SK-N-SH (cell line): Measurements from ENCODE around the gene MAMDC2. TPM values are rescaled to one million over a fixed set of nuclear protein-coding genes. Genes with fewer than 3 reads are reported as not detected.

Experiments used
- CTCF ChIA-PET: fragments of 300-600, 350-600 bp; formaldehyde crosslinking; extraction: SDS; loops from one replicate; lab custom pipeline; 2021; lab: Yijun Ruan, JAX
- POLR2A ChIA-PET: fragments of 350-600 bp; sonication (Branson Sonifier 250); formaldehyde crosslinking; extraction: SDS; loops from one replicate; lab custom pipeline; 2020; ENCODE audit warnings: antibody characterized with exemption, inconsistent platforms; lab: Yijun Ruan, JAX
- DNase-seq: peaks from one replicate; pipeline ENCODE4 v3.0.0; 2012
- H2AFZ ChIP-seq: fragments of 200-600 bp; sonication (generic); 2 replicates; pipeline ENCODE4 v1.8.1; 2016; ENCODE audit warnings: antibody characterized with exemption, mild to moderate bottlenecking, low read depth
- H3F3A ChIP-seq: fragments of 200-600 bp; sonication (generic); replicated peaks from 2 replicates; pipeline ENCODE3; 2016; ENCODE audit warnings: antibody characterized with exemption, mild to moderate bottlenecking; ENCODE audit not compliant: insufficient read depth
- H3K27ac ChIP-seq, 2 experiments: fragments of 200-500 bp in 1 of 2; fragments of 200-600 bp in 1 of 2; sonication (Bioruptor generic) in 1 of 2; sonication (generic), shearing (Covaris generic) in 1 of 2; 2 replicates each; pipeline versions ENCODE4 v1.5.1 to v1.6.1; 2014 to 2016; ENCODE audit warnings: low read depth in 2 of 2, inconsistent platforms in 1 of 2, low read length in 1 of 2, mild to moderate bottlenecking in 1 of 2, mixed read lengths in 1 of 2
- H3K27me3 ChIP-seq: fragments of 200-600 bp; sonication (generic), shearing (Covaris generic); 2 replicates; pipeline ENCODE4 v1.6.1; 2016; ENCODE audit warnings: mixed run types; ENCODE audit not compliant: insufficient read depth
- H3K36me3 ChIP-seq, 2 experiments: fragments of 200-500 bp in 1 of 2; fragments of 200-600 bp in 1 of 2; sonication (Bioruptor generic) in 1 of 2; sonication (generic) in 1 of 2; replicated peaks in 1 of 2; 2 replicates each; pipeline versions ENCODE3 to v1.5.1; 2014 to 2016; ENCODE audit warnings: low read length in 1 of 2, mild to moderate bottlenecking in 1 of 2; ENCODE audit not compliant: insufficient read depth in 2 of 2, control insufficient read depth in 1 of 2
- H3K4me1 ChIP-seq, 2 experiments: fragments of 200-500 bp in 1 of 2; fragments of 200-600 bp in 1 of 2; sonication (Bioruptor generic) in 1 of 2; sonication (generic), shearing (Covaris generic) in 1 of 2; 2 replicates each; pipeline versions ENCODE4 v1.5.1 to v1.6.1; 2014 to 2016; ENCODE audit warnings: low read depth in 1 of 2, low read length in 1 of 2, mixed run types in 1 of 2; ENCODE audit not compliant: insufficient read depth in 2 of 2, control insufficient read depth in 1 of 2
- H3K4me2 ChIP-seq: fragments of 200-600 bp; sonication (generic), shearing (Covaris generic); 2 replicates; pipeline ENCODE4 v1.6.1; 2017; ENCODE audit warnings: mixed run types
- H3K4me3 ChIP-seq, 2 experiments: fragments of 200-500 bp in 1 of 2; fragments of 200-600 bp in 1 of 2; sonication (Bioruptor generic) in 1 of 2; sonication (generic), shearing (Covaris generic) in 1 of 2; 2 replicates each; pipeline versions ENCODE4 v1.5.1 to v1.8.1; 2014 to 2016; ENCODE audit warnings: low read depth in 2 of 2, inconsistent platforms in 1 of 2, low read length in 1 of 2, mild to moderate bottlenecking in 1 of 2, mixed read lengths in 1 of 2, moderate library complexity in 1 of 2
- H3K79me2 ChIP-seq: fragments of 200-600 bp; sonication (generic); 2 replicates; pipeline ENCODE4 v1.8.1; 2017; ENCODE audit warnings: mild to moderate bottlenecking; ENCODE audit not compliant: insufficient read depth
- H3K9ac ChIP-seq: fragments of 200-600 bp; sonication (generic); 2 replicates; pipeline ENCODE4 v1.6.1; 2017; ENCODE audit warnings: mixed run types
- H3K9me2 ChIP-seq: fragments of 200-600 bp; sonication (generic); 2 replicates; pipeline ENCODE4 v1.6.1; 2017; ENCODE audit warnings: mixed run types
- H3K9me3 ChIP-seq: fragments of 200-600 bp; sonication (generic); 2 replicates; pipeline ENCODE4 v1.6.1; 2017; ENCODE audit warnings: mixed run types, mild to moderate bottlenecking, moderate library complexity
- H4K20me1 ChIP-seq: fragments of 200-600 bp; sonication (generic); 2 replicates; pipeline ENCODE4 v1.6.1; 2017; ENCODE audit warnings: mild to moderate bottlenecking, mixed run types; ENCODE audit not compliant: insufficient read depth
- CHD2 ChIP-seq: fragments of 150-350 bp; IDR thresholded peaks from 2 replicates; pipeline ENCODE4 v1.6.1; 2018; ENCODE audit warnings: low read length; ENCODE audit not compliant: partially characterized antibody
- ELF1 ChIP-seq: IDR thresholded peaks from 2 replicates; pipeline ENCODE4 v1.4.0; 2012
- EP300 ChIP-seq, 2 experiments: IDR thresholded peaks; 2 replicates each; pipeline versions ENCODE4 v1.4.0 to v1.6.1; 2012; ENCODE audit warnings: borderline replicate concordance in 1 of 2, low read depth in 1 of 2, low read length in 1 of 2
- EZH2phosphoT487 ChIP-seq: fragments of 200-600 bp; sonication (generic); IDR thresholded peaks from 2 replicates; pipeline ENCODE4 v1.6.1; 2017; ENCODE audit warnings: low read depth, mixed run types, mild to moderate bottlenecking, antibody characterized with exemption, moderate library complexity, borderline replicate concordance
- FOSL2 ChIP-seq: IDR thresholded peaks from 2 replicates; pipeline ENCODE4 v1.4.0; 2012; ENCODE audit warnings: low read depth, mild to moderate bottlenecking, moderate library complexity, borderline replicate concordance
- GATA2 ChIP-seq: sonication (generic); formaldehyde crosslinking; IDR thresholded peaks from 2 replicates; pipeline ENCODE4 v1.5.0; 2020; ENCODE audit warnings: mild to moderate bottlenecking, missing genetic modification reagents
- IRF3 ChIP-seq: fragments of 150-350 bp; IDR thresholded peaks from 2 replicates; pipeline ENCODE4 v1.6.1; 2016; ENCODE audit warnings: mild to moderate bottlenecking, low read depth, low read length
- JUND ChIP-seq: IDR thresholded peaks from 2 replicates; pipeline ENCODE4 v1.4.0; 2012
- MAX ChIP-seq: IDR thresholded peaks from 2 replicates; pipeline ENCODE4 v1.4.0; 2012; ENCODE audit warnings: low read depth
- NFIC ChIP-seq: IDR thresholded peaks from 2 replicates; pipeline ENCODE4 v1.4.0; 2012; ENCODE audit warnings: borderline replicate concordance
- NRF1 ChIP-seq: IDR thresholded peaks from 2 replicates; pipeline ENCODE4 v1.6.1; 2012; ENCODE audit warnings: low read depth, mild to moderate bottlenecking, low read length
- RAD21 ChIP-seq: IDR thresholded peaks from 2 replicates; pipeline ENCODE4 v1.6.1; 2012; ENCODE audit warnings: mild to moderate bottlenecking, low read length
- RCOR1 ChIP-seq: fragments of 150-350 bp; IDR thresholded peaks from 2 replicates; pipeline ENCODE4 v1.6.1; 2017; ENCODE audit warnings: antibody characterized with exemption, low read length
- REST ChIP-seq: IDR thresholded peaks from 2 replicates; pipeline ENCODE4 v1.6.1; 2012; ENCODE audit warnings: mild to moderate bottlenecking, low read depth, low read length, moderate library complexity
- RFX5 ChIP-seq: IDR thresholded peaks from 2 replicates; pipeline ENCODE4 v1.6.1; 2012; ENCODE audit warnings: mild to moderate bottlenecking, improper control_type of control experiment, low read length
- SMC3 ChIP-seq: IDR thresholded peaks from 2 replicates; pipeline ENCODE4 v1.6.1; 2012; ENCODE audit warnings: low read depth, low read length, improper control_type of control experiment
- TEAD4 ChIP-seq: IDR thresholded peaks from 2 replicates; pipeline ENCODE4 v1.4.0; 2012; ENCODE audit warnings: mild to moderate bottlenecking, borderline replicate concordance; ENCODE audit not compliant: insufficient read depth
- USF1 ChIP-seq: IDR thresholded peaks from 2 replicates; pipeline ENCODE4 v1.4.0; 2012; ENCODE audit warnings: low read depth, borderline replicate concordance
- WGBS: methylation state at CpG from one replicate; pipeline ENCODE4 v1.1.6; 2017; ENCODE audit warnings: low lambda C conversion rate; 5-methylcytosine and 5-hydroxymethylcytosine counted together
- polyA plus RNA-seq, 3 experiments: library from polyadenylated mRNA; depleted of rRNA; stranded (reverse); fragments of >200 nt; gene quantifications; 2 replicates each; pipeline ENCODE4 v1.2.3, GENCODE V29; 2012

The MAMDC2 gene
- polyA plus RNA-seq, 1 of the 3 experiments (the other 2 are of a cell fraction), result not detected

GRCh38 chr9:70160686-70161600, 117.3 kb downstream of the MAMDC2 start:
- TF ChIP-seq USF1 (no peak), ELF1 (no peak), RAD21 (no peak), JUND (no peak), REST (no peak), EP300 (IDR thresholded peaks at IDR 0.05; ENCODE audit: borderline replicate concordance in 1 of 2, low read depth in 1 of 2, low read length in 1 of 2) (no peak), EZH2phosphoT487 (no peak), FOSL2 (no peak), NRF1 (no peak), MAX (no peak), CHD2 (no peak), NFIC (no peak), RFX5 (no peak), IRF3 (no peak), SMC3 (no peak), TEAD4 (no peak), GATA2 (no peak), RCOR1 (no peak)
- no peaks in the 10 kb centered on the region for H4K20me1 ChIP-seq
- H3K9ac ChIP-seq, result no peak overlapping the region
- H3K79me2 ChIP-seq, result no peaks in the 10 kb centered on the region
- whole genome bisulfite sequencing, result 71% methylated on average over 6 of the region's 6 CpGs
- no peak overlapping the region for H3K27ac ChIP-seq
- no peak overlapping the region for H3K4me3 ChIP-seq
- H3K9me2 ChIP-seq, result no peaks in the 10 kb centered on the region
- H3K9me3 ChIP-seq, result no peaks in the 10 kb centered on the region
- H3K36me3 ChIP-seq, result no peaks in the 10 kb centered on the region
- CTCF ChIA-PET, result interaction anchor here (0.8 to 2.5 kb wide), 3 partner anchors 9 to 48 kb away, joined by 3 to 9 read pairs (median 9); no protein-coding TSS in a partner anchor
- peaks cover 11% of the 10 kb centered on the region for H3F3A ChIP-seq
- no peak for DNase-seq
- POLR2A ChIA-PET, result no interaction called here
- H3K27me3 ChIP-seq, result no peaks in the 10 kb centered on the region
- no peak overlapping the region for H2AFZ ChIP-seq
- no peak overlapping the region for H3K4me2 ChIP-seq
- no peaks in the 10 kb centered on the region for H3K4me1 ChIP-seq
